HG03060 (cell line): ENCODE data around the gene SMIM12.

Source experiments
- ATAC-seq: cut with Tn5 transposase; IDR thresholded peaks from one replicate; pipeline ENCODE4 v1.9.1; 2021; ENCODE audit warnings: low read depth, moderate number of reproducible peaks; ENCODE audit not compliant: unreplicated experiment

SMIM12 gene

GRCh38 chr1:34808051-34808810, 51.3 kb downstream of the SMIM12 start:
- ATAC-seq = no peak

DNA sequence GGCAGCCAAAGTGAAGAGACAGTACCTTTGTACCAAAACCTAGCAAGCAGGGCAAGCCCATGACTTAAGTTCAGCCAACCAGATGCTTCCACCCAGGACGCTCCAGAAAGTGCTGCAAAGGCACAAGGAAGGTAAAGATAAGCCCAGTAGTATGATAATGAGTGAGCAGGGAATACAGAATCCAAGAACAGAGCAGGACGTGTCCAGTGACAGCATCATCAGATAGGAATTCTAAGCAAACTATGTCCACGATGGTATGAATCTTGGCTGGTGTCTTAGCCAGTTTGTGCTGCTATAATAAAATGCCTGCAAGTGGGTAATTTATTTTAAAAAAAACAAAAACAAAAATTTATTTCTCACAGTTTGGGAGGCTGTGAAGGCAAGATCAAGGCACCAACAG, 53.2 kb downstream of the SMIM12 start:
- no peak for ATAC-seq

DNA sequence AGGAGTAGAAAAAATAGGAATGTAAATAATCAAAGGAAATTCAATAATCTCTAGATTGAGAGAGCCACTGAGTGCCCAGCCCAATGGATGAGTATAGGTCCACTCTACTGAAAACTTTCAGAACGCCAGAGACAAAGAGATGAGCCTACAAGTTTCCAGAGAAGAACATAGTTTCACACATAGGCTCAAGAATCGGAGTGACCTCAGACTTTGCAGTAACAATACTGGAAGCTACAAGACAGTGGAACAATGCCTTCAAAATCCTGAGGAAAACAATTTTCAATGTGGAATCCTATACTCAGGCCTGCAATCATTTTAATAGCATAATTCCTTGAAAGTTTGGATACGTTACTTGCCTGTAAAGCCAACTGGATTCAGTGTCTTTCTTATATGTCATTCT, 55.8 kb downstream of the SMIM12 start:
- ATAC-seq = no peak
